GM19455 (cell line): ENCODE data around the gene ATOH8.
"Not testable (repeated sequence)": the region's sequence is repeated elsewhere in the genome, so short reads cannot be mapped to it uniquely, and the experiment has no call there.

ENCODE experiments used
- ATAC-seq: cut with Tn5 transposase; IDR thresholded peaks from one replicate; pipeline ENCODE4 v1.9.1; 2021; ENCODE audit not compliant: unreplicated experiment

Gene ATOH8

DNA sequence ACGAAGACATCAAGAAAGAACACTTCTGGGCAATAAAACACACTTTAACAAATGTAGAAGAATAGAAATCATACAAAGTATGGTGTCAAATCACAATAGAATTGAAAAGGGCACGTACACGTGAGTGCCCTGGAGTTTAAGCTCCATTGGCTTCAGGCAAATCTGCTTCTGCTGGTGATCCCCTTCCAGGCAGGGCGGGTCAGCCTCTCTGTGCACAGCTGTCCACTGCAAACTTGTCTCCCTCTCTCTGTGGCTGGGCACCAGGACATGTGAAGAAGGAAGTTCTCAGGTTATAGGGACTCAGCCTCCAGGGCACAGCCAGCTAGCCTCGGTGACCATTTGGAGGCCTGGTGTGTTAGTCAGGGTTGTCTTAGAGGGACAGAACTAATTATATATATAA lies 69.0 kb downstream of the ATOH8 start:
- ATAC-seq = no peak

DNA sequence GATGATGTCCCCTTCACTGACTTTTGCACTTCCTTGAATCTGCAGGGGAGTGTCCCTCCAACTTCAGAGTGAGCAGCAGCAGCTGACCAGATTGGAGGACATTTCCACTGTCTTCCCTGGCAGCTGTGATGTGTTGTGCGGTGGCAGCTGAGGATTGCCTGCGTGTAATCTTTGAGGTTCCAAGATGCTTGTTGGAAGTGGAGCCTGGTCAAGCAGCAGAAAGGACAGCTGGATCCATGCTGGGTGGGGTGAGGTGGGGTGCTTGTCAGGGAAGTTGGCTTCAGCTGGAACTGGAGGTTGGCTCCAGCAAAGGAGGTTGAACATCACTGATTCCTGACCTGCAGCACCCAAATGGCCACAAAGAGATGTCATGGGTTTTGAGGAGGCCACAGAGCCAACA lies 70.2 kb downstream of the ATOH8 start:
- no peak for ATAC-seq

DNA sequence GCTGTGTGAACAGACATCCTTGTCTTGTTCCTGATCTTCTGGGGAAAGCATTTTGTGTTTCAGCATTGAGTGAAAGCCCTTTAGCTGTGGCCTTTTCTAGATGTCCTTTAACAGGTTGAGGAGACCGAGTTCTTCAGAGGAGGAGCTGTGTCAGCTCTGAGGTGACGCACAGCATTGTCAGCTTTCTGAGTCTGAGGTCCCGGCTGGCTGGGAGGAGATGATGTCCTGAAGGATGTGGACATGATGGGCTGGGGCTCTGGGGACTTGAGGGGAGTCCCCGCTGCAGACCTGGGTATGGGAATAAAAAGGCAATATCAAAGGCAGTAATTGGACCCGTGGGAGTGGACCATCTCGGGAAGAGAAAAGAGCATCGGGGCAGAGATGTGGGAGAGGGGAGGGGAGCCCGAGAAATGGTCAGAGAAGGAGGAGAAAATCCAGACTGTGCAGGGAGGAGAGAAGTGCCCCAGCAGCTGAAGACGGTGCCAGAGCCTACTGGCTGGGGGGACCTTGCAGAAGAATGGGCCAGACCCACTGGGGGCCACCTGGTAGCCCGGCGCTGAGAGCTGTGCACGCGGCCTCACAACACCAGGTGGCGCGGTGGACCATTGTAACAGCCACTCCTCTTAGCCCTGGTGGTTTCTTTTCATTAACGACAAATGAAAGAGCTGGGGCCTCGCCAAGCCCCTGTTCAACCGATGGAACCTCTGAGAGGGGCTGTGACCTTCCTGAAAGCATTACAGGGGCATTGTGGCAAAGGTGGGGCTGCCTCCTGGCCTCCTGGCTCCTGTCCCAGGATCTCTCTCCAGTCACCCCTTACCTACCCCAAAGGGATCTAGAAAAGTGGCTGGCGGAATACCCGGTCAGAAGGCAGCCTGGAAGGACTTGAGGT lies 73.4 kb downstream of the ATOH8 start:
- ATAC-seq = peak; percentile 72

DNA sequence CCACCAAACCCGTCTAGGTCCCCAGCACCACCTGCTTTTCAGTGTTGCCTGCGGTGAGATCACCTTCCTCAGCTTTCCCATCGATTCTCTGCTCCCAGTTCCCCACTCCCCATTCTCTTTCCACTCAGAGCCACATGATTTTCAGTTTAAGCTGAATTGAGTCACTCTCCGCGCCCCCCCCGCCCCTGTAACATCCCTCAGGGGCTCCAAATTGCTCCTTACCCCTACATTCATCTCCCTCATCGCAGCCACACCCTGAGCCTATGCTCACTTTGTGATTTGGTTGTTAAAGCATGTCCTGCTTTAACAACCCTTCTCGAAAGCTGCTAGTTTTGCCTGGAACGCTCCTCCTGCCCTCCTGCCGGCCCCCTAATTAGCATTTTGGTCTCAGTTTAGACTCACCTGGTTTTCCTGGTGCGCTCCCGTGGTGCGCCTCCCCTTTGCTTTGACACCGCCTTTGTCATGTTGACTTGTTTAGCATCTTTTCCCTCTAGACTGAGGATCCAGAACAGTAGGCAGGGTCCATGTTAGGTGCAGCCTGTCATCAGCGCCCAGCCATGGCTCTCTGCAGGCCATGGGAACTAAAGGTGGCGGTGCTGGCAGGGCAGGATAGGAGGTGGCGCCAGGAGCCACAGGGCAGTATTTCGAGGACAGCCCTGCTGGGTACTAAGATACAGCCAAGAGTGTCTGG lies 74.2 kb downstream of the ATOH8 start:
- ATAC-seq = no peak

DNA sequence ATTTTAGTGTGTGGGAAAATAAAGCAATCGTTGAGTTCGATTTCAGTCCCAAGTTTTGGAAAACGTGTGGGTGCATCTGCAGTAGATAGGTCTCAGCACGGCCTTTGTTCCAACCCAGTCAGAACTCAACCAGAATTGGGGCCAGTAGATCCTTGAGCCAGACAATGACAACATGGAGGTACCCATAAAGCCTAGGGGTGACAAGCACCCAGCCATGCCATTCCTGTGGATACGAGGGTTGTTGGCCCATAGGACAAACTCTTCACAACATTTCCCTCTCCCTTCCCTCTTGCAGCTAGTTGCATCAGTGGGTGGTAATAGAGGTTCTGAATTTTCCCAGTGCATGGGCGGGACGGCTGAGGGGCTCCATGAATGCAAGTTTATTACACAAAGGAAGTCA lies 74.9 kb downstream of the ATOH8 start:
- ATAC-seq = no peak

DNA sequence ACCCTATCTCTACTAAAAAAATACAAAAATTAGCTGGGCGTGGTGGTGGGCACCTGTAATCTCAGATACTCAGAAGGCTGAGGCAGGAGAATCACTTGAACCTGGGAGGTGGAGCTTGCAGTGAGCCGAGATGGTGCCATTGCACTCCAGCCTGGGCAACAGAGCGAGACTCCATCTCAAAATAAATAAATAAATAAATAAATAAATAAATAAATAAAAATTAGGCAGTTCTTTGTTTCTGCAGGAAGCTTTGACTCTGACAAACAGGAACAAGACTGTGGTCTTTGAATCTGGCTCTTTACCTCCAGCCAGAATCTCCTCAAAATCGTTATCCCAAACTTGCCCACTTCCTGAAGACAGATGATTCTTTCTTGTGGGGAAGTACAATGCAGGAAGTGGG lies 75.6 kb downstream of the ATOH8 start:
- ATAC-seq = not testable (repeated sequence)

DNA sequence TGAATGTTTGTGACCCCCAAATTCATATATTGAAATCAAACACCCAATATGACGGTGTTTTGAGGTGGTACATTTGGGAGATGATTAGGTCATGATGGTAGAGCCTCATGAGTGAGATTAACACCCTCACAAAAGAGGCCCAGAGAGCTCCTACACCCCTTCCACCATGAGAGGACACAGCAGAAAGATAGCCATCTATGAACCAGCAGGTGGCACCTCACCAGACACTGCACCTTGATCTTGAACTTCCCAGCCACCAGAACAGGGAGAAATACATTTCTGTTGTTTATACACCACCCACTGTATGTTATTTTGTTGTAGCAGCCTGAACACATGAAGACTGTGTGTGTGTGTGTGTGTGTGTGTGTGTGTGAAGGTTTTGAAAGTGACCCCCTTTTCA lies 76.9 kb downstream of the ATOH8 start:
- no peak for ATAC-seq

DNA sequence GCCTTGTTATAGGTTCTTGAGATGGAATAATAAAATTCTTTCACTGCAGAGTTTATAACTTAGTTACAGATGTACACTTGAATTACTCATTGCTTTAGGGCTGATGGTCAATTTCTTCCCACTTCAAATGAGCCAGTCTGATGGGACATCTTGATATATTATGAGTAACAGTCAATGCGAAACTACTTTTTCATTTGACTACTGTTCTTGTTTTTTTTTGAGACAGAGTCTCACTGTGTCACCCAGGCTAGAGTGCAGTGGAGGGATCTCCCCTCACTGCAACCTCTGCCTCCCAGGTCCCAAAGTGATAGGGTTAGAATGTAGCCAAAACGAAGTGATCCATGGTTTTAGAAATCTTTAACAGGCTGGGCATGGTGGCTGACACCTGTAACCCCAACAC lies 77.9 kb downstream of the ATOH8 start:
- ATAC-seq = no peak

DNA sequence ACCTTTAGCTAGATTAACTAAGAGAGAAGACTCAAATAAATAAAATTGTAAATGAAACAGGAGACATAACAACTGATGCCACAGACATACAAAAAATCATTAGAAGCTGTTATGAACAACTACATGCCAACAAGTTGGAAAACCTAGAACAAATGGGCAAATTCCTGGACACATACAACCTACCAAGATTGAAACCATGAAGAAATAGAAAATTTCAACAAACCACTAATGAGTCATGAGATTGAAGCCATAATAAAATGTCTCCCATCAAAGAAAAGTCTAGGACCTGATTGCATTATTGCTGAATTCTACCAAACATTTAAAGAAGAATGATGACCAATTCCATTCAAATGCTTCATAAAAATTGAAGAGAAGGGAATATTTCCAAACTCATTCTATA lies 80.7 kb downstream of the ATOH8 start:
- no peak for ATAC-seq
